ENCODE measurements around the gene GCG. TPM values are rescaled to one million over a fixed set of nuclear protein-coding genes. Genes with fewer than 3 reads are reported as not detected.

The GCG gene
- total RNA-seq, 4 donors from 2014 or later: not detected

DNA sequence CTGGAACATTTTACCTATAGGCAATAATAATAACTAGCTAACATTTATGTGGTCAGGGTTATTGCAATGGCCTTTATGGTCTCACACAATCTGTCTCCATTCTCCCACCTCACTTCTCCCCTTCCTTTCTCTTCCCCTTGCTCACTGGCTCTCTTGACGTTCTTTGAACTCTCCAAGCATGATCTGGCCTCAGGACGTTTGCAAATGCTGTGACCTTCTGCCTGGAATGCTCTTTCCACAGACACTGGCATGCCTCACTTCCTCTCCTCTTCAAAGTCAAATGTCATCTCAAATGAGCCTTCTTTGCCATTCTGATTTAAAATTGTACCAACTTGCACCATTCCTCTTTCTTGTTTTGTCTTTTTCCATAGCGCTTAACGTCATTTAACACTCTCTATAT, 25.3 kb upstream of the GCG start:
- intact Hi-C loops (cut with DNase I; ENCODE audit: low total_unique reads): no loop called here
- DNase-seq (ENCODE audit: low spot score in 2 of 2): no peak
- TF ChIP-seq CTCF (IDR thresholded peaks at IDR 0.05): no peak
- no peak for TF ChIP-seq POLR2A (IDR thresholded peaks at IDR 0.05)
- no peak overlapping the region for H3K4me3 ChIP-seq (ENCODE audit: low read depth, poor library complexity, severe bottlenecking)
- 61 to 63% methylated on average over 4 of the region's 4 CpGs for WGBS, 2 donors

DNA sequence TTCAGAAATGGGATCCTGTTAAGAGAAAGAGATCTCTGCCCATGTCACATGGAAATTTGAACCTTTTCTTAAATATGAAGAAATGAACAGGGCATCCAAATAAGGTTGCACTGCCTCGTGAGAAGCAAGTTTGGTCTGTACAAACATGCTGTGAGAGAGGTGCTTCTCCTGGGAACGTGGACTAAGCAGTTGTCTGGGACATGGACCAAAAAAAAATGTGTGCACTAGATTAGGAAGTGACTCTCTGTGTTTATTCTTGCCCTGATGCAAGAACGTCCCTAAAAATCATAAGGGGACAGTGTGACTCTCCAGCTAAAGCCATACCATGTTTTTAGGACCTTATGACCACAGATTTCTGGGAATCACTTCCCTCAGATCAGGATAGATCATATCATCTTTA, 23.7 kb upstream of the GCG start:
- WGBS, 2 donors: 34 to 38% methylated on average over 3 of the region's 3 CpGs
- intact Hi-C loops (cut with DNase I; ENCODE audit: low total_unique reads): no loop called here
- H3K4me3 ChIP-seq (ENCODE audit: low read depth, poor library complexity, severe bottlenecking): no peak overlapping the region
- TF ChIP-seq POLR2A (IDR thresholded peaks at IDR 0.05) (no peak), CTCF (IDR thresholded peaks at IDR 0.05) (no peak)
- DNase-seq (ENCODE audit: low spot score in 2 of 2): no peak

DNA sequence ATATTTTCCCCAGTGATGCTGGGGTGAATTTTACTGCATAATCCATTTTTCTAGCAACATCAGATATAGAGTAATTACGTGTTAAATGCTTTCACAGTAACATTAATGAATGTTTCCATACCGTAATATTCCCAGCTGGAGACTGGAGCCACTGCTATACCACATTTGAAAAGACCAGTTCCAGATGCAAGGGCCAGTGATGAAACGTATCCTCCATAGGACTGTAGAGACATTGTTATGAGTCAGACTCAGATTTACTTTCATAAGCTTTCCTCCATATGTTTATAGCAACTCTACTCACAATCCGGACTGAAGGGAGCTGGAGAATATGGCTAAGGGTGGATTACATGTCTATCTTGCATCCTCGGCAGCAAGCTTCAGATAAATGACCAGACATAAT, 22.7 kb upstream of the GCG start:
- DNase-seq (ENCODE audit: low spot score in 2 of 2): no peak
- no peak overlapping the region for H3K4me3 ChIP-seq (ENCODE audit: low read depth, poor library complexity, severe bottlenecking)
- intact Hi-C loops (cut with DNase I; ENCODE audit: low total_unique reads): no loop called here
- TF ChIP-seq CTCF (IDR thresholded peaks at IDR 0.05): no peak
- no peak for TF ChIP-seq POLR2A (IDR thresholded peaks at IDR 0.05)
- 88 to 91% methylated on average over 5 of the region's 5 CpGs for WGBS, 2 donors

- WGBS, 2 donors: 76 to 84% methylated on average over 1 of the region's 1 CpG
- TF ChIP-seq CTCF (IDR thresholded peaks at IDR 0.05): no peak
- TF ChIP-seq POLR2A (IDR thresholded peaks at IDR 0.05): no peak
- H3K4me3 ChIP-seq (ENCODE audit: low read depth, poor library complexity, severe bottlenecking): no peak overlapping the region
- intact Hi-C loops (cut with DNase I; ENCODE audit: low total_unique reads): no loop called here
- no peak for DNase-seq (ENCODE audit: low spot score in 2 of 2)
Observed at GRCh38 chr2:162172802-162173370, 20.8 kb upstream of the GCG start.

GRCh38 chr2:162166745-162167144, 14.7 kb upstream of the GCG start:
- DNase-seq (ENCODE audit: low spot score in 2 of 2): no peak
- intact Hi-C loops (cut with DNase I; ENCODE audit: low total_unique reads): no loop called here
- WGBS, 2 donors: 86 to 90% methylated on average over 4 of the region's 4 CpGs

More at GRCh38 chr2:162166745-162167144, 14.7 kb upstream of the GCG start:
- H3K4me3 ChIP-seq (ENCODE audit: low read depth, poor library complexity, severe bottlenecking): no peak overlapping the region
- no peak for TF ChIP-seq POLR2A (IDR thresholded peaks at IDR 0.05)
- TF ChIP-seq CTCF (IDR thresholded peaks at IDR 0.05): no peak

All from lower leg skin (tissue), 4 donors.